Cardiac muscle cell (in vitro differentiated cells and primary cell): Measurements from ENCODE around the gene C6orf89. TPM values are rescaled to one million over a fixed set of nuclear protein-coding genes. Genes with fewer than 3 reads are reported as not detected.

Experiments
- DNase-seq, 2 donors: peaks; one replicate each; pipeline versions ENCODE4 v3.0.0 to v3.0.0-alpha.2; 2010 to 2017; ENCODE audit warnings: low read depth in 1 of 2, low spot score in 1 of 2
- H3K27ac ChIP-seq: fragments of 200-600 bp; sonication (generic); 2 replicates; pipeline ENCODE4 v1.5.1; 2016
- H3K27me3 ChIP-seq: fragments of 200-600 bp; sonication (generic); 2 replicates; pipeline ENCODE4 v1.6.0; 2016; ENCODE audit warnings: control low read depth
- H3K36me3 ChIP-seq: fragments of 200-600 bp; sonication (generic); 2 replicates; pipeline ENCODE4 v1.5.1; 2016; ENCODE audit warnings: control low read depth
- H3K4me1 ChIP-seq: fragments of 200-600 bp; sonication (generic); 2 replicates; pipeline ENCODE4 v1.8.1; 2017; ENCODE audit warnings: low read depth, mild to moderate bottlenecking, mixed run types
- H3K4me3 ChIP-seq: fragments of 200-600 bp; sonication (generic); 2 replicates; pipeline ENCODE4 v1.5.1; 2016; ENCODE audit warnings: mild to moderate bottlenecking
- H3K9me3 ChIP-seq: fragments of 200-600 bp; sonication (generic); 2 replicates; pipeline ENCODE4 v1.5.1; 2017; ENCODE audit warnings: low read depth, mild to moderate bottlenecking, control low read depth
- polyA plus RNA-seq: library from polyadenylated mRNA; unstranded; fragments of >200 nt; fragmentation: Nextera tagmentation; extraction: Ambion mirVana; gene quantifications from 2 replicates; pipeline ENCODE4 v1.2.1, GENCODE V29; 2016
- total RNA-seq: library from RNA; depleted of rRNA; stranded (reverse); fragments of >200 nt; gene quantifications from 2 replicates; pipeline ENCODE4 v1.2.3, GENCODE V29; 2016
- TF ChIP-seq, protein P1 (sequence below): IDR thresholded peaks from 2 replicates; pipeline ENCODE4 v1.5.1; 2012; ENCODE audit warnings: low read depth, mild to moderate bottlenecking, low read length

Gene C6orf89
- total and polyA plus RNA-seq, 2 experiments from 2014 or later, result 27.6 to 28.6 TPM

DNA sequence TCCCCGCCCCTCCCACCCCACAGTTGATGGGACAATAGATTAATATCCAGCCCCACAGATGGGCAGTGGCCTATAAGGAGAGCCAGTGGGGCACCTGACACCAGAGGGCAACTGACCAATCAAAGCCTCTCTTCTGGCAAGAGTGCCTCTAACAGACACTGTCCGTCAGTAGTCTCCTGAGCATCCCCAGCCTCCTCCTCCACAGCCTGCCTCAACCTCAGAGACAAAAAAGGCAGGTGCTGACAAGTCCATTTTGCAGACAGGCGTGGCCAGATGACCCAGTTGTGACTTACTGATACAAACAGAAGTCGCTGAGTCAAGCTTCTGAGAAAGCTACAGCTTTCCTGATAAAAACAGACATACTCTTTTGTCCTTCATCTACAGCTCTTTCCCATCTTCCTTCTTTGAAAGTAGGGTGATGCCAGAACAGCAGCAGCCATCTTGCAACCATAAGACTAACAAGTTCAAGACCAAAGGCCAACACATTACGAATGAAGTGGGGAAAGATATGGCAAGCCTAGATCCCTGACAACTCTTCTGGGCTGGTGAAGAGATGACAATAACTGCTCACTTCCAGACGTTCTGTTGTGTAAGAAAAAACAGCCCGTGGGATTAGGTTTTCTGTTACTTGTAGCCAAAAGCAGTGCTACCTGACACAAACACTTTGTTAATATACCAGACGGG, 23.4 kb upstream of the C6orf89 start:
- TF ChIP-seq, protein P1, sequence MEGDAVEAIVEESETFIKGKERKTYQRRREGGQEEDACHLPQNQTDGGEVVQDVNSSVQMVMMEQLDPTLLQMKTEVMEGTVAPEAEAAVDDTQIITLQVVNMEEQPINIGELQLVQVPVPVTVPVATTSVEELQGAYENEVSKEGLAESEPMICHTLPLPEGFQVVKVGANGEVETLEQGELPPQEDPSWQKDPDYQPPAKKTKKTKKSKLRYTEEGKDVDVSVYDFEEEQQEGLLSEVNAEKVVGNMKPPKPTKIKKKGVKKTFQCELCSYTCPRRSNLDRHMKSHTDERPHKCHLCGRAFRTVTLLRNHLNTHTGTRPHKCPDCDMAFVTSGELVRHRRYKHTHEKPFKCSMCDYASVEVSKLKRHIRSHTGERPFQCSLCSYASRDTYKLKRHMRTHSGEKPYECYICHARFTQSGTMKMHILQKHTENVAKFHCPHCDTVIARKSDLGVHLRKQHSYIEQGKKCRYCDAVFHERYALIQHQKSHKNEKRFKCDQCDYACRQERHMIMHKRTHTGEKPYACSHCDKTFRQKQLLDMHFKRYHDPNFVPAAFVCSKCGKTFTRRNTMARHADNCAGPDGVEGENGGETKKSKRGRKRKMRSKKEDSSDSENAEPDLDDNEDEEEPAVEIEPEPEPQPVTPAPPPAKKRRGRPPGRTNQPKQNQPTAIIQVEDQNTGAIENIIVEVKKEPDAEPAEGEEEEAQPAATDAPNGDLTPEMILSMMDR, result no peak
- Histone ChIP-seq H3K27me3 (no peaks in the 10 kb centered on the region), H3K9me3 (no peaks in the 10 kb centered on the region), H3K4me3 (no peak overlapping the region), H3K27ac (peak overlapping the region; percentile 42), H3K4me1 (peaks cover 43% of the 10 kb centered on the region), H3K36me3 (peaks cover 7% of the 10 kb centered on the region)
- no peak for DNase-seq

DNA sequence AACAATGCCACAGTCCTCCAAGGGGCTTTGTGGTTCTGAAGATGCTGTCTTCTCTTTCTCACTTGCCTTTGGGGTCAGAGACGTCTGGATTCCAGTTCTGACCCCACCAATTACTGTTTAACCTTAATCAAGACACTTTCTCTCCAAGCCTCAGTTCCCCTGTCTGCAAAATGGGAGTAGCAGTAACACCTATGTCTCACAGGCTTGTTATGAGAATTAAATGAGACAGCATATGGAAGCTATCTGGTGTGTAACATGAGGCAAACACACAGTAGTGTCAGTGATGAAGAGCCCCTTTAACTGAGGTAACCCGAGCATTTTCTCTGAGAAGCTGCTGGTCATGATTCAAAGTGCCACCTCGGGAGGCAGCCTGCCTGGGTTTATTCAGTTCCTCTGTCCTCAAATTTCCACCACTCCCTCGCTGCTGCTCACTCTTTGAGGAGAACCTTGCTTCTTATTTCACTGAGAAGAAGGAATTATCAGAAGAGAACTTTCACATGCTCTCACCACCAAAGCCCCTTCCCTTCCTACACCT, 22.8 kb upstream of the C6orf89 start:
- Histone ChIP-seq H3K27ac (peak overlapping the region; percentile 42), H3K27me3 (no peaks in the 10 kb centered on the region), H3K36me3 (peaks cover 5% of the 10 kb centered on the region), H3K4me3 (no peak overlapping the region), H3K9me3 (no peaks in the 10 kb centered on the region), H3K4me1 (peaks cover 47% of the 10 kb centered on the region)
- TF ChIP-seq, protein P1, result no peak
- no peak for DNase-seq

DNA sequence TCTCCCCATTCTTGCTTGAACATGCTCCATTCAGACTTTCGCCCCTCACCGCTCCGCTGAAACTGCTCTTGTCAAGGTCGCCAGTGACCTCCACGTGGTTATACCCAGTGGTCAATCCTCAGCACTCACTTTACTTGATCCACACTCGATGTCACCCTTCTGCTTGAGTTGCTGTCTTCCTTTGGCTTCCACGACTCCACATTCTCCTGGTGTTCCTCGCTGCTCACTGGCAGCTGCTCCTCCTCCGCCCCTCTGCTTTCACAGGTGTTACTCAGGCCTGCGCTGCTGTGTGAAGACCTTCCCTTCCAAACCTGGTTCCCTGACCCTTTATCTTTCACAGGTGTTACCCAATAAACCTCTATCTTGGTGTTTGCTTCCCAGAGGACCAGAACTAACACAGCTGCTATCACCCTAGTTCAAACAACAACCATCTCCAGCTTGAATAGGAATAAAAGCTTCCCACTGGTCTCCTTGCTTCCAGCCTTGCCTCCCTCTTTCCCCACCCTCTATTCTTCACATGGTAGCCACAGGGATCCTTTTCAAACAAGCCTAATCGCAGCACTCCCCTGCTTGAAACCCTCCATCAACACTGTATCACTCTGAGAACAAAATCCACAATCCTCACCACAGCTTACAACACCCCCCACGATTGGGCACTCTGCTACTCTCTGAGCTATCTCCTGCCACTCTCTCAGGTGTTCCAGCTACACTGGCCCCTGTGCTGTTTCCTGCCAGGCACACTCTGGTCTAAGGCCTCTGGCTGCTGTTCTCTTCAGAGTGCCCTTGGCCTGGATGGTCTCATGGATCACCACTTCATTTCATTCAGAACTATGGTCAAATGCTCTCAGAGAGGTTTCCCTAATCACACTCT, 21.8 kb upstream of the C6orf89 start:
- no peak overlapping the region for H3K4me3 ChIP-seq
- DNase-seq, result no peak

DNA sequence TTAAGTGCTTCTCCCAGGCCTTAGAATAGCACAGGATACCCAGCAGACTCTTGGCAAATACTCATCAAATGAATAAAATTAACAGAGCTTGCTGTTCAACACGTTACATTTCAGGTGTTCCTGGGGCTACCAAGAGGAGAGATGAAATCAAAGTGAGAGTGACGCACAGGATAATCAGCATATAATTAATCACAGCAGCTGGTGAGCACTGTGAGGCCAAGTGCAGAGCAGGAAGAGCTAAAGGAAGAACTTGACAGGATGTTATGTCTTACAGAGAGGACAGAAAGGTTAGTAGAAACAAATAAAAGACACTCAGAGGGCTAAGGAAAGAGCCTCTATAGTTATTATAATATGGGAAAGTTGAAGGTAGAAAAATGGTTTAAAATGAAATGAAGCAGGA, 19.9 kb upstream of the C6orf89 start:
- TF ChIP-seq, protein P1, result no peak
- Histone ChIP-seq H3K27ac (no peak overlapping the region), H3K4me3 (no peak overlapping the region), H3K9me3 (no peaks in the 10 kb centered on the region), H3K36me3 (peaks cover 3% of the 10 kb centered on the region), H3K4me1 (peaks cover 60% of the 10 kb centered on the region), H3K27me3 (no peaks in the 10 kb centered on the region)
- no peak for DNase-seq

More for the DNA sequence above, 21.8 kb upstream of the C6orf89 start:
- TF ChIP-seq, protein P1, result no peak
- H3K9me3 ChIP-seq, result no peaks in the 10 kb centered on the region
- peaks cover 3% of the 10 kb centered on the region for H3K36me3 ChIP-seq
- peaks cover 57% of the 10 kb centered on the region for H3K4me1 ChIP-seq
- H3K27me3 ChIP-seq, result no peaks in the 10 kb centered on the region
- H3K27ac ChIP-seq, result peak overlapping the region; percentile 42

DNA sequence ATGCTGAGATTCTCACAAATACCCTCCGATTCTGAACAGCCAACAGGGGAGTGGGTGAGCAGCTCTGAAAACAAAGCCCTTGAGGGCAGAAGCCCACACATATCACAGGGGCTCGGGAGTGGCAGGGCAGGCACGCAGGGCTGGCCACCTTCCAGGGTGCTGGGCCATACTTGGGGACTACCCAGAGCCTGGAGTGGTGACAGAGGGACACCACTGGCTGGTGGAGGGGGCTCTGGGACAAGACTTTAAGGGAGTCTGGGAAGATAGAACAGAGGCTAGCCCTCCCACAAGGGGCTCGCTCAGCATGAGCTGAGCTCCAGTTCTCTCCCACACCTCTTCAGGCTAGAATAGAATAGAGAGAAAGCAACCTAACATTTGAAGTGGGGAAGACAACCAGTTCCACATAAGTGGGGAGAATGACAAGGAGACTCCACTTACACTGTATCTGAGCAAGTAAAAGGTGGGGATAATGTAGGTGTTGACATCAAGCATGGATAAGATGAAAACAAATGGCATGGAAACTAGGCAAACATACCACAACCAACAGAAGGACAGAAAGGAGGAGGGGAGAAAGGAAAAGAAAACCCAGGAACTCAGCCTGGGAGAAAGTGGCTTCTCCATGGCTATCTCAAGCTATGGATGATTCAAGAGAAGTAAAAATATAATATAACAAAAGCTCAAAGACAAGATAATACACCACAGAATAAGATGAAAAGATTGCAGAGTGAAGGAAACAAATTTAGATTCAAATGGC, 18.1 kb upstream of the C6orf89 start:
- no peaks in the 10 kb centered on the region for H3K27me3 ChIP-seq

More for the DNA sequence above, 18.1 kb upstream of the C6orf89 start:
- peak in 1 of 2 donors; percentile 62 for DNase-seq
- Histone ChIP-seq H3K4me1 (peaks cover 66% of the 10 kb centered on the region), H3K27ac (peak overlapping the region; percentile 90), H3K4me3 (no peak overlapping the region), H3K36me3 (no peaks in the 10 kb centered on the region), H3K9me3 (no peaks in the 10 kb centered on the region)
- TF ChIP-seq, protein P1, result no peak
